Endothelial cell of umbilical vein (primary cell): ENCODE results near the gene SMIM38. TPM values are rescaled to one million over a fixed set of nuclear protein-coding genes. Genes with fewer than 3 reads are reported as not detected.

Experiments
- BruUV-seq: library from RNA; stranded (reverse); fragments of 400-500 nt; replicated peaks from 2 replicates; lab custom pipeline; 2021; lab: Mats Ljungman, UMichigan
- CTCF ChIA-PET: fragments of 300-600, 350-600 bp; sonication (Branson Sonifier 250); formaldehyde crosslinking; loops from one replicate; lab custom pipeline; 2021; ENCODE audit warnings: antibody characterized with exemption, inconsistent platforms; lab: Charles Lee
- POLR2A ChIA-PET: fragments of 300-600, 350-600 bp; sonication (Branson Sonifier 250); formaldehyde crosslinking; loops from one replicate; lab custom pipeline; 2021; ENCODE audit warnings: antibody characterized with exemption, inconsistent platforms; lab: Charles Lee
- DNase-seq: peaks from one replicate; pipeline ENCODE4 v3.0.0-alpha.2; 2011; ENCODE audit warnings: low read depth, low spot score
- FAIRE-seq: peaks from 2 replicates; lab custom pipeline; 2011; peaks lifted over from hg19 to GRCh38; lab: Jason Lieb, UNC
- H2AFZ ChIP-seq: 2 replicates; pipeline ENCODE4 v1.6.0; 2012; ENCODE audit warnings: low read depth, low read length, control low read depth, inconsistent platforms
- H3K27ac ChIP-seq: 2 replicates; pipeline ENCODE4 v1.5.1; 2011; ENCODE audit warnings: low read depth, mild to moderate bottlenecking, control low read depth, low read length, moderate library complexity; ENCODE audit not compliant: insufficient read depth
- H3K27me3 ChIP-seq, 2 experiments: 2 replicates each; pipeline versions ENCODE4 v1.6.0 to v1.6.1; 2011; ENCODE audit warnings: low read length in 2 of 2, mixed read lengths in 1 of 2; ENCODE audit not compliant: control insufficient read depth in 2 of 2, insufficient read depth in 2 of 2
- H3K36me3 ChIP-seq, 2 experiments: 2 replicates in 1 of 2; 3 replicates in 1 of 2; pipeline ENCODE4 v1.5.1; 2011; ENCODE audit warnings: low read length in 2 of 2, mild to moderate bottlenecking in 1 of 2, moderate library complexity in 1 of 2; ENCODE audit not compliant: control insufficient read depth in 2 of 2, insufficient read depth in 2 of 2; ENCODE audit errors: extremely low read depth in 1 of 2
- H3K4me1 ChIP-seq: 3 replicates; pipeline ENCODE4 v1.5.1; 2011; ENCODE audit warnings: mild to moderate bottlenecking, low read length; ENCODE audit not compliant: control insufficient read depth, insufficient read depth; ENCODE audit errors: extremely low read depth
- H3K4me2 ChIP-seq: 2 replicates; pipeline ENCODE4 v1.6.1; 2011; ENCODE audit warnings: low read length, control low read depth, mixed read lengths; ENCODE audit not compliant: insufficient read depth
- H3K4me3 ChIP-seq, 3 experiments: fragments of 200-600 bp in 1 of 3; sonication (generic), shearing (Covaris generic) in 1 of 3; replicated peaks in 1 of 3; 2 replicates each; pipeline ENCODE4 v1.5.1; 2011 to 2016; ENCODE audit warnings: control low read depth in 3 of 3, low read length in 3 of 3, mild to moderate bottlenecking in 2 of 3, inconsistent platforms in 1 of 3, low read depth in 1 of 3, moderate library complexity in 1 of 3; ENCODE audit not compliant: insufficient read depth in 1 of 3
- H3K79me2 ChIP-seq: 2 replicates; pipeline ENCODE4 v1.6.0; 2012; ENCODE audit warnings: low read length, inconsistent platforms; ENCODE audit not compliant: control insufficient read depth, insufficient read depth
- H3K9ac ChIP-seq: replicated peaks from 2 replicates; pipeline ENCODE3; 2011; ENCODE audit warnings: low read length, control low read depth; ENCODE audit not compliant: insufficient read depth; ENCODE audit errors: extremely low read depth
- H3K9me1 ChIP-seq: replicated peaks from 3 replicates; pipeline ENCODE4 v1.6.0; 2011; ENCODE audit warnings: mild to moderate bottlenecking, low read length; ENCODE audit not compliant: control insufficient read depth, insufficient read depth; ENCODE audit errors: extremely low read depth
- H3K9me3 ChIP-seq: replicated peaks from 2 replicates; pipeline ENCODE4 v1.5.1; 2012; ENCODE audit warnings: low read length, inconsistent platforms; ENCODE audit not compliant: control insufficient read depth, insufficient read depth
- H4K20me1 ChIP-seq: replicated peaks from 2 replicates; pipeline ENCODE3; 2011; ENCODE audit warnings: mild to moderate bottlenecking, low read length; ENCODE audit not compliant: control insufficient read depth, insufficient read depth; ENCODE audit errors: extremely low read depth
- CTCF ChIP-seq, 2 donors: IDR thresholded peaks; 1 replicate in 1 of 2; 2 replicates in 1 of 2; pipeline ENCODE4 v1.5.1; 2011; ENCODE audit warnings: low read length in 2 of 2, mild to moderate bottlenecking in 2 of 2, moderate library complexity in 2 of 2, control low read depth in 1 of 2, inconsistent platforms in 1 of 2, low read depth in 1 of 2; ENCODE audit not compliant: insufficient read depth in 1 of 2; ENCODE audit errors: extremely low read depth in 1 of 2
- EZH2 ChIP-seq: IDR thresholded peaks from 2 replicates; pipeline ENCODE4 v1.6.1; 2012; ENCODE audit warnings: borderline replicate concordance, low read depth, mild to moderate bottlenecking, moderate library complexity, low read length, inconsistent platforms; ENCODE audit not compliant: severe bottlenecking
- GATA2 ChIP-seq: IDR thresholded peaks from 2 replicates; pipeline ENCODE4 v1.7.0; 2011; ENCODE audit warnings: low read depth, mild to moderate bottlenecking, moderate library complexity, mixed read lengths, low read length; ENCODE audit not compliant: insufficient read length, insufficient read depth
- JUN ChIP-seq: IDR thresholded peaks from 2 replicates; pipeline ENCODE4 v1.6.1; 2011; ENCODE audit warnings: borderline replicate concordance, low read depth; ENCODE audit not compliant: insufficient read length, insufficient read depth
- MAX ChIP-seq: IDR thresholded peaks from 2 replicates; pipeline ENCODE4 v1.6.1; 2011; ENCODE audit not compliant: insufficient read depth, insufficient read length
- POLR2A ChIP-seq: IDR thresholded peaks from 2 replicates; pipeline ENCODE4 v1.6.1; 2012; ENCODE audit warnings: low read depth, mild to moderate bottlenecking, control low read depth, low read length
- POLR2AphosphoS5 ChIP-seq: IDR thresholded peaks from 2 replicates; pipeline ENCODE4 v1.6.1; 2012; ENCODE audit warnings: low read depth, mild to moderate bottlenecking, control low read depth, low read length, moderate library complexity; ENCODE audit not compliant: insufficient read depth
- dilution Hi-C: fragments of 300-500 bp; cut with MboI; formaldehyde crosslinking; loops from one replicate; pipeline ENCODE4 v1.15.0; 2019; ENCODE audit warnings: low sequenced_read_pairs; ENCODE audit not compliant: extremely low pct_ligation_motif_present
- intact Hi-C: fragments of 100-400 bp; cut with micrococcal nuclease; formaldehyde crosslinking; loops from one replicate; pipeline ENCODE4 v1.10.0; 2022
- polyA plus RNA-seq, 4 experiments: library from polyadenylated mRNA; depleted of rRNA in 3 of 4; stranded (reverse) in 3 of 4; unstranded in 1 of 4; fragments of >200 nt; gene quantifications; 2 replicates each; pipeline versions ENCODE4 v1.2.1 to v1.2.3, GENCODE V29; 2011 to 2012; ENCODE audit warnings: missing spikeins in 1 of 4
- total RNA-seq: library from RNA; stranded (reverse); gene quantifications from 2 replicates; pipeline ENCODE4 v1.2.3, GENCODE V29; 2021

SMIM38 gene
- total and polyA plus RNA-seq, 2 donors (not counting 3 experiments of a cell fraction or from before 2014, with no cell fraction given): 0.03 TPM; not detected in 1

GRCh38 chr11:69194396-69194795 lies 38.7 kb downstream of the SMIM38 start:
- Histone ChIP-seq H3K4me2 (no peak overlapping the region), H3K9ac (no peak overlapping the region), H3K79me2 (no peaks in the 10 kb centered on the region), H3K9me1 (no peaks in the 10 kb centered on the region), H3K9me3 (no peaks in the 10 kb centered on the region), H3K36me3 (no peaks in the 10 kb centered on the region), H3K27ac (no peak overlapping the region), H3K27me3 (peaks cover 0 to 7% of the 10 kb centered on the region in 2 experiments), H4K20me1 (no peaks in the 10 kb centered on the region), H3K4me3 (no peak overlapping the region), H3K4me1 (no peaks in the 10 kb centered on the region), H2AFZ (no peak overlapping the region)
- POLR2A ChIA-PET: no interaction called here
- FAIRE-seq (no peak), DNase-seq (no peak)
- TF ChIP-seq EZH2 (no peak), POLR2A (no peak), JUN (no peak), POLR2AphosphoS5 (no peak), MAX (no peak), GATA2 (no peak), CTCF (IDR thresholded peaks at IDR 0.05; ENCODE audit: extremely low read depth in 1 of 2, insufficient read depth in 1 of 2, low read depth in 1 of 2, low read length in 2 of 2) (no peak)
- BruUV-seq: no TSS peak
- dilution Hi-C loops: no loop called here
- intact Hi-C loops: no loop called here
- CTCF ChIA-PET: interaction anchor here (0.7 kb wide), 1 partner anchor 9 kb away, joined by 3 read pairs; no protein-coding TSS in a partner anchor
